GM19438 (cell line): Measurements from ENCODE around the gene EIF2AK2.

Experiments
- ATAC-seq: cut with Tn5 transposase; IDR thresholded peaks from one replicate; pipeline ENCODE4 v1.9.1; 2021; ENCODE audit warnings: low read depth; ENCODE audit not compliant: unreplicated experiment

Gene EIF2AK2

GRCh38 chr2:37105150-37105549 lies 51.6 kb downstream of the EIF2AK2 start:
- no peak for ATAC-seq

- no peak for ATAC-seq
Measured at GRCh38 chr2:37104178-37104577, 52.6 kb downstream of the EIF2AK2 start.

- no peak for ATAC-seq
Measured at GRCh38 chr2:37102588-37102987, 54.2 kb downstream of the EIF2AK2 start.

- ATAC-seq = no peak
Measured at GRCh38 chr2:37100054-37100453, 56.7 kb downstream of the EIF2AK2 start.

GRCh38 chr2:37098416-37099118 lies 58.2 kb downstream of the EIF2AK2 start:
- no peak for ATAC-seq

GRCh38 chr2:37096568-37096967 lies 60.2 kb downstream of the EIF2AK2 start:
- no peak for ATAC-seq

GRCh38 chr2:37091873-37092272 lies 64.9 kb downstream of the EIF2AK2 start:
- no peak for ATAC-seq

- peak; percentile 83 for ATAC-seq
Measured at GRCh38 chr2:37090019-37090477, 66.7 kb downstream of the EIF2AK2 start.

- ATAC-seq = no peak
Measured at GRCh38 chr2:37085731-37086147, 71.0 kb downstream of the EIF2AK2 start.

GRCh38 chr2:37084797-37085196 lies 72.0 kb downstream of the EIF2AK2 start:
- ATAC-seq = no peak

GRCh38 chr2:37083873-37084794 lies 72.6 kb downstream of the EIF2AK2 start, which contains the start of the genes GPATCH11 and HEATR5B:
Gene GPATCH11, plus strand, starts transcription at chr2:37084518. Its CDS starts 3,864 bp downstream, at chr2:37088382.
Gene HEATR5B, minus strand, starts transcription at chr2:37084372. Its CDS starts 958 bp downstream, at chr2:37083414.
- peak; percentile 83 for ATAC-seq

- no peak for ATAC-seq
Measured at GRCh38 chr2:37080689-37081088, 76.1 kb downstream of the EIF2AK2 start.

- no peak for ATAC-seq
Measured at GRCh38 chr2:37080266-37080665, 76.5 kb downstream of the EIF2AK2 start.

- no peak for ATAC-seq
Measured at GRCh38 chr2:37070931-37071330, 85.8 kb downstream of the EIF2AK2 start.

GRCh38 chr2:37068686-37069085 lies 88.1 kb downstream of the EIF2AK2 start:
- ATAC-seq = no peak

GRCh38 chr2:37061776-37062175 lies 95.0 kb downstream of the EIF2AK2 start:
- no peak for ATAC-seq

GRCh38 chr2:37061013-37061711 lies 95.6 kb downstream of the EIF2AK2 start:
- no peak for ATAC-seq

- ATAC-seq = no peak
Measured at GRCh38 chr2:37060446-37060845, 96.3 kb downstream of the EIF2AK2 start.

- no peak for ATAC-seq
Measured at GRCh38 chr2:37059841-37060240, 96.9 kb downstream of the EIF2AK2 start.

GRCh38 chr2:37052600-37053332 lies 104.0 kb downstream of the EIF2AK2 start:
- no peak for ATAC-seq
